OCI-LY3 (cell line): ENCODE data around the gene CAPG.

Experiments used
- EZH2phosphoT487 ChIP-seq: fragments of 200-600 bp; shearing (Covaris generic); IDR thresholded peaks from 2 replicates; pipeline ENCODE4 v1.6.1; 2018; ENCODE audit warnings: antibody characterized with exemption, mixed run types, low read depth
- TF ChIP-seq, protein P1 (sequence below): fragments of 200-600, 300-600 bp; sonication (generic); IDR thresholded peaks from 2 replicates; pipeline ENCODE4 v1.5.1; 2014; ENCODE audit warnings: antibody characterized with exemption, low read length, low read depth

DNA sequence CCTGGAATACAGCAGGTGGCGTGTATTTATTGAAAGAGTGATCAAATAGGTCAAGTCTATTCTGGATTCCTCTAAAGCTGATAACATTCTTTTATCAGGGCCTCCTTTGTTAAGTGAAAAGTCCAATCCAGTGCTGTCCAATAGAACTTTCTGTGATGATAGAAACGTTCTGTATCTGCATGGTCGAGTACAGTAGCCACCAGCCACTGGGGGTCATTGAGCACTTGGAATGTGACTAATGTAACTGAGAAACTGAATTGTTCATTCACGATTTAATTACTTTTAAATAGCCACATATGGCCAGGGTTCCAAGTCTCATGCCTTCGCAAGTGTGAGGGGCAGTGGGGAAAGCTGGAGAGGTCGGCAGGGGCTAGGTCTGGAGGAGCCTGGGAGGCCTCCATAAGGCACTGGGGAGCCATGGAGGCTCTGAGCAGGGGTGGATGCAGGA, 28.9 kb upstream of the CAPG start:
- TF ChIP-seq, protein P1, sequence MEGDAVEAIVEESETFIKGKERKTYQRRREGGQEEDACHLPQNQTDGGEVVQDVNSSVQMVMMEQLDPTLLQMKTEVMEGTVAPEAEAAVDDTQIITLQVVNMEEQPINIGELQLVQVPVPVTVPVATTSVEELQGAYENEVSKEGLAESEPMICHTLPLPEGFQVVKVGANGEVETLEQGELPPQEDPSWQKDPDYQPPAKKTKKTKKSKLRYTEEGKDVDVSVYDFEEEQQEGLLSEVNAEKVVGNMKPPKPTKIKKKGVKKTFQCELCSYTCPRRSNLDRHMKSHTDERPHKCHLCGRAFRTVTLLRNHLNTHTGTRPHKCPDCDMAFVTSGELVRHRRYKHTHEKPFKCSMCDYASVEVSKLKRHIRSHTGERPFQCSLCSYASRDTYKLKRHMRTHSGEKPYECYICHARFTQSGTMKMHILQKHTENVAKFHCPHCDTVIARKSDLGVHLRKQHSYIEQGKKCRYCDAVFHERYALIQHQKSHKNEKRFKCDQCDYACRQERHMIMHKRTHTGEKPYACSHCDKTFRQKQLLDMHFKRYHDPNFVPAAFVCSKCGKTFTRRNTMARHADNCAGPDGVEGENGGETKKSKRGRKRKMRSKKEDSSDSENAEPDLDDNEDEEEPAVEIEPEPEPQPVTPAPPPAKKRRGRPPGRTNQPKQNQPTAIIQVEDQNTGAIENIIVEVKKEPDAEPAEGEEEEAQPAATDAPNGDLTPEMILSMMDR = no peak
- TF ChIP-seq EZH2phosphoT487 = no peak
